Measurements from ENCODE around the gene ABHD17A. TPM values are rescaled to one million over a fixed set of nuclear protein-coding genes. Genes with fewer than 3 reads are reported as not detected.

The ABHD17A gene
- total RNA-seq: 37.9 TPM

GRCh38 chr19:1885398-1886119 is at the start of gene ABHD17A:
ABHD17A (minus strand) TSS chr19:1885496; CDS start chr19:1881566, 3,930 bp downstream.

GRCh38 chr19:1905110-1905862 is 20.0 kb upstream of the ABHD17A start, which contains the start of the genes ADAT3 and SCAMP4:
ADAT3 (plus strand) TSS chr19:1905399; CDS start chr19:1912048, 6,649 bp downstream.
SCAMP4 (plus strand) TSS chr19:1905399; CDS start chr19:1915020, 9,621 bp downstream.

GRCh38 chr19:1863328-1863637 is 22.0 kb downstream of the ABHD17A start, which contains the start of gene KLF16:
KLF16 (minus strand) TSS chr19:1863579; CDS start chr19:1863497, 82 bp downstream.

GRCh38 chr19:1848399-1849131 is 36.7 kb downstream of the ABHD17A start, which contains the start of gene REXO1:
REXO1 (minus strand) TSS chr19:1848483; CDS start chr19:1848358, 125 bp downstream.

Other genes starting within 250 kb of the ABHD17A start
- 33.8 TPM for gene TCF3, start 232.9 kb downstream of the ABHD17A start, total RNA-seq
- gene ONECUT3, start 132.0 kb downstream of the ABHD17A start, total RNA-seq: not detected
- gene ATP8B3, start 73.2 kb downstream of the ABHD17A start, total RNA-seq: under 0.01 TPM
- gene REXO1, start 37.0 kb downstream of the ABHD17A start, total RNA-seq: 11.0 TPM
- gene KLF16, start 21.9 kb downstream of the ABHD17A start, total RNA-seq: 3.4 TPM
- gene ADAT3, start 19.9 kb upstream of the ABHD17A start, total RNA-seq: 3.8 TPM
- 19.4 TPM for gene SCAMP4, start 19.9 kb upstream of the ABHD17A start, total RNA-seq
- 52.3 TPM for gene CSNK1G2, start 55.7 kb upstream of the ABHD17A start, total RNA-seq
- gene BTBD2, start 130.2 kb upstream of the ABHD17A start, total RNA-seq: 69.5 TPM
- gene MKNK2, start 165.7 kb upstream of the ABHD17A start, total RNA-seq: 24.4 TPM
- 15.0 TPM for gene MOB3A, start 210.8 kb upstream of the ABHD17A start, total RNA-seq
- gene IZUMO4, start 211.4 kb upstream of the ABHD17A start, total RNA-seq: 5.9 TPM

Data from parietal lobe (tissue), 1 donor.